SKM-1 treated with dmso at 0.1 percent for 144 hours (cell line): Measurements from ENCODE around the gene MROH7.

ENCODE experiments used
- DNase-seq: peaks from one replicate; lab custom pipeline; 2025; ENCODE audit not compliant: unreplicated experiment; lab: John Stamatoyannopoulos, UW

Gene MROH7

DNA sequence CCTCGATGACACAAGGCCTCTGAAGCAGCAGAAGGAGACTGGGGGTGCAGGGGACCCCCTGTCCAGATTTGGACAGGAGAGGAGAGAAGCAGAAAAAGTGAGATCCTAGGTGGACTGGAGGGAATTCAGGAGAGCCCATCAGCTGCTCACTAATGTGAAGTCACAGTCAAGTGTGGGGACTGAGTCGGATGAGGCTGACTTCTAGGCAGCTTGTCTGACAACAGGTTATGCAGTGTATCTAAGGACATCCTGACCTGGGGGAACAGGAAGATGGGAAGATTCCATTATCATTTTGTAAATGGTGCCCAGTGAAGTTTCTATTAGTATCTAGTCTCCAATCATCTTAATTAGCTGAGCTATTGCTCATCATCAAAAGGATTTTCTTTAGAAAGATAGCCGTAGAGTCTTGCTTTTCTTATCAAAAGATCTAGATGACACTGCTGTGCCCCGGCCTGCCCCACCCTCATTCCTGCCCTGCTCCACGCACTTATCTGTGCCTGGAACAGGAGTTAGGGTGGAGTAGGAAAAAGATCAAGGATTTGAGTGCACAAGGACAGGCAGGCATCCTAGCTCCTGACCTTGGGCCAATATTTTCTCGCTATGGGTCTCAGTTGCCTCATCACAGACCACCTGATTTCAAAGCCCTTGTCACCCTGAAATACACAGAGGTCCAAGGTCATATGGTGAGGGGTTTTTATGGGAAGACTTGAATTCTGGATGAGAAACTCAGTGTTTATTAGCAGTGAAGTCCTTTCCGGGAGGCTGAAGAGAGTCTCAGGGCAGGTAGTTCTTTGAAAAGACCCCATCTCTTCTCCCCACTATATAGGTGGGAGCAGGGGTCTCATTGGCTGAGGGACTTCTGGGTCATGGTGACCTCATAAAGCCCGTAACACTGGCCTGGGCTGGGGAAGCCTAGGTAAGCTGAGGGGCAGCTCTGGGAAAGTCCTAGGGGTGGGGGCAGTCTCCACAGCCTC is at the start of gene MROH7:
TSS of gene MROH7 (plus strand) at position 924 of the 974 bp plus-strand sequence. CDS start 11,141 bp downstream, outside the sequence.
- no peak for DNase-seq

DNA sequence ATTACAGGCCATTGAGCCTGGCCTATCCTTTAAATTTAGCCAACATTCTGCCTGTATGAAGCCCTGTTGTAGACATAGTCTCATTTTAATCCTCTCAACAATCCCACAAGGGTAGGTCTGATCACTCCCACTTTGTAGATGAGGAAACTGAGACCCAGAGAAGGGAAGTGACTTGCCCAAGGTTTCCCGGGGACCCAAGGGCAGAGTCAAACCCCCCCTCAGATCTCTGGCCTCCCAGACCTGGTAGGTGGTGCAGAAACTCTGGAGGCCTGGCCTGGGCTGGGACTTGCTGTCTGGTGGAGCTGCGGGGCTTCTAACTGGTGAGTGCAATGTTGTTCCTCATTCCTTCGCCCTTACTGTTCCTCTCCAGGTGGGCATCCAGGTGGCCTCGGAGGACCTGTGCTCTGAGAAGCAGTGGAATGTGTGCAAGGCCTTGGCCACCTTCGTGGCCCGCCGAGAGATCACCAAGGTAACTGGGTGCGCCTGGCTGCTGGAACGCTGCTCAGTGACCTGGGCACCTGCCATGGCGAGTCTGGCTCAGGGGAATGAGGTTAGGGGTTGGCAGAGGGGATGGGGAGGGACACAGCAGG is 47.9 kb upstream of the MROH7 start:
- no peak for DNase-seq

GRCh38 chr1:54594463-54594862 is 47.1 kb upstream of the MROH7 start:
- no peak for DNase-seq

DNA sequence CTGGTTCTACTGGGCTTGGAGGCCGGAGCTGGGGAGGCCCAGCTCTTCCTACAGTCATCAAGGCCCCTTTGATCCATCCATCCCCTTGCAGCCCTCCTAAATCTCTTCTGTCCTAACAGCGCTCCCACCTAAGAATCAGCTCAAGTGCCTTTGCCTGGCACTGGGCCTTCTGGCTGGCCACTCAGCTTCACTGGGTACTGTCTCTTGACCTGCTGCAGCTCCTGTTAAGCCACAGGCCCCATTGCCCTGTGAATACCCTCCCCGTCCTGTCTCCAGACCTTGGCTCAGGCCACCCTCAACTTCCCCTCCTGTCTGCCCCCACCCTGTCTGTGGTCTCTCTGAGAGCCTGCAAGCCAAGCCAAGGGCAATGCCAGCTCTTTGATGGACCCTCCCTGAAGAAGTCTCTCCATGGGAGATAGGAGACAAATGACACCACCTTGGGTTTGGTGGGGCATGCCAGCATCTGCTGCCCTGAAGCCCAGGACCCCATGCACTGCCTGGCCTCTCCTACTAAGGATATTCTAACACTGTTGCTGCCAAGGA is 45.6 kb upstream of the MROH7 start:
- no peak for DNase-seq

- DNase-seq, result no peak
These were observed 44.8 kb upstream of the MROH7 start for GRCh38 chr1:54596756-54597155.

GRCh38 chr1:54597455-54598030 is 44.0 kb upstream of the MROH7 start:
- no peak for DNase-seq

DNA sequence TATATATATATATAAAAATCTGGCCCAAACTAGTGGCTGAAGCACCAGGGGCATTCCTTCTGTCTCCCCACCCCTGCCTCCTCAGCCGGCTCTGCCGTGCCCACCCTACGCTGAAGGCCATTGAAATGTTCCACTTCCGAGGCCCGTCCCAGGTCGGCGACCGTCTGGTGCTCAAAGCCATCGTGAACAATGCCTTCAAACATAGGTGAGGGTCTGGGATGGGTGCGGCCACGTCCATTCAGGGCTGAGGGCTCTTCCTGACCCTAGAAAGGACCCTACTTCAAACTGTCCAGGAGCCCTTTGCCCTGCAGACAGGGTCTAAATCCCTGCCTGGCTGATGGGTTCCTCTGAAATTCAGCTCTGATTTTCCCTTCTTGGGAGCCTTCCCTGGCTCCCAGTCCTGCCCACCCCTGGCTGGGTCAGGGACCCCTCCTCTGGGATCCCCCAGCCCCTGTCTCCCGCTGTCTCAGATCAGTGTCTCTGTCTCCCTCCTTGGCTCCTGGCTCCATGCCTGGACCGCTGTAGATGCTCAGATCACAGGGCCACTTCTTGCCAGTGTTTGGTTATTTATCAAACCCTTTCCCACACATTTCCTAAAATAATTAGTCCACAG is 42.3 kb upstream of the MROH7 start:
- no peak for DNase-seq

DNA sequence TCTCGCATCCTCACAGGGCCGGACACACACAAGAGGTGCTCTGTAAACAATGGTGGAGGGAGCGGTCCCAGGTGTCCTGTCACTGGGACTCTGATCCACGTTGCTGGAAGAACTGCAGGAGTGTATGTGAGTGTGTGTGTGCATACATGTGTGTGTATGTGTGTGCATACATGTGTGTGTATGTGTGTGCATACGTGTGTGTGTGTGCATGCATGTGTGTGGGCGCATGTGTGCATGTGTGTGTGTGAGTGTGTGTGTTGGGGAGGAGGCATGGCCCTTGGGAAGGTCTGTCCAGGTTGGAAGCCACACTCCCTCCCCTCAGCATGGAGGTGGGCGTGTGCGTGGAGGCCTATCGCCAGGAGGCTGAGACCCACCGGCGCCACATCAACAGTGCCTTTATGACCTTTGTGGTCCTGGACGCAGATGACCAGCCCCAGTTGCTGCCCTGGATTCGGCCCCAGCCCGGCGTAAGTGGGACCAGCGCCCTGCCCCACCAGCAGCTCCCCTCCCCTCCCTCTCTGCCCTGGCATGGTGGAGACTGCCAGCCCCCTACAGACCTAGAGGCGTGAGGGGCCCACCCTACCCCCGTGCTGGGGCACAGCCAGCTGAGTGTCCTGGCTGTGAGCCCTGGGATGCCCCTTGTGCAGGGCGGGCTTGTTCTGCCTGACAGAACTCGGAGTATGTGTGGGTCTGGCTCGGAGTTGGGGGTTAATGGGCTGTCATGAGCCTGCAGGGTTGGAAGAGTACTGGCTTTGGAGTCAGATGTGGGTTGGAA is 40.5 kb upstream of the MROH7 start:
- DNase-seq, result no peak

- no peak for DNase-seq
These were observed 39.9 kb upstream of the MROH7 start for GRCh38 chr1:54601730-54602129.

DNA sequence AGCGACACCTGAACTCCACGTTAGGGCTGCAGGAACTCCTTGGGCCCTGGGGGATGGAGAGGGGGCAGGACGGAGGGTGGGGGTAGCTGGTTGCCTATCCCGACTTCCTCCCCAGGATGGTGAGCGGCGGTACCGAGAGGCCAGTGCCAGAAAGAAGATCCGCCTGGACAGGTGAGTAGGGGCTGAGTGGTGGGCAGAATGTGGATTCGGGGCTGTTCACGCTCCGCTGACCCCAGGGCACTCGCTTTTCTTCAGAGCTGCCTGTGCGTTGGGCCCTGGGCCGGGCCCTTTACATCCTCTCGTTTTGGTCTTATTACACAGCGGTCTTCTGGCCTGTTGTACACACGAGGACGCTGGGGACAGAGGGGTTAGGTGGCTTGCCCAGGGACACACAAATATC is 39.0 kb upstream of the MROH7 start:
- DNase-seq, result no peak

DNA sequence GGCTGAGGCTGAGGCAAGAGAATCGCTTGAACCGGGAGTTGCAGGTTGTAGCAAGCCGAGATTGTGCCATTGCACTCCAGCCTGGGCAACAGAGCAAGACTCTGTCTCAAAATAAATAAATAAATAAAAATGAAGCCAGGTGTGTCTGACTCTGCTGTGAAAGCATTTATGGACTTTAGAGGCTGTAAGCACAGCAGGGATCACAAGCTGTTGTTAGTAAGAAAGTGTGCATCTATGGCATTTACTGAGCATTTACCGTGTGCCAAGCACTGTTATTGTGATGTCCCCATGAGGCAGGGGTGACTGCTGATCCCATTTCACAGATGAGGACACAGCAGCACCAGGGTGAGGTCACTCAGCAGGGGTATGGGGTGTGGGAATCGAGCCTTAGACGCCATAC is 38.3 kb upstream of the MROH7 start:
- DNase-seq, result no peak

DNA sequence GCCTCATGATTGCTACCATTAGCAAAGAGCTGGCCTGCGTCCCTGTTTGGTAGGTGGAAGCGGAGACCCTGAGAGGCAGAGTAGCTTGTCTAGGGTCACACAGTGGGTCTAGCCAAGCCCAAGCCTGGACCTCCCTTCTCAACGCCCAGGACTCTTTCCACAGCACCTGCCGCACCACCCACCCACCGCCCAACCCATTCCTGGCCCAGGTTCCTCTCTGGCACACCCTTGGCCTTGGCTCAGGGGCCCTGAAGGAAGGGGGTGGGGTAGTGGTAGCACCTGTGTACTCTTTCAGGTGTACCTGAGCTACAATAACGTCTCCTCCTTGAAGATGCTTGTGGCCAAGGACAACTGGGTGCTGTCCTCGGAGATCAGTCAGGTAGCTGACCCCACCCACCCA is 37.5 kb upstream of the MROH7 start:
- no peak for DNase-seq

- no peak for DNase-seq
These were observed 36.8 kb upstream of the MROH7 start for GRCh38 chr1:54604572-54605370.

DNA sequence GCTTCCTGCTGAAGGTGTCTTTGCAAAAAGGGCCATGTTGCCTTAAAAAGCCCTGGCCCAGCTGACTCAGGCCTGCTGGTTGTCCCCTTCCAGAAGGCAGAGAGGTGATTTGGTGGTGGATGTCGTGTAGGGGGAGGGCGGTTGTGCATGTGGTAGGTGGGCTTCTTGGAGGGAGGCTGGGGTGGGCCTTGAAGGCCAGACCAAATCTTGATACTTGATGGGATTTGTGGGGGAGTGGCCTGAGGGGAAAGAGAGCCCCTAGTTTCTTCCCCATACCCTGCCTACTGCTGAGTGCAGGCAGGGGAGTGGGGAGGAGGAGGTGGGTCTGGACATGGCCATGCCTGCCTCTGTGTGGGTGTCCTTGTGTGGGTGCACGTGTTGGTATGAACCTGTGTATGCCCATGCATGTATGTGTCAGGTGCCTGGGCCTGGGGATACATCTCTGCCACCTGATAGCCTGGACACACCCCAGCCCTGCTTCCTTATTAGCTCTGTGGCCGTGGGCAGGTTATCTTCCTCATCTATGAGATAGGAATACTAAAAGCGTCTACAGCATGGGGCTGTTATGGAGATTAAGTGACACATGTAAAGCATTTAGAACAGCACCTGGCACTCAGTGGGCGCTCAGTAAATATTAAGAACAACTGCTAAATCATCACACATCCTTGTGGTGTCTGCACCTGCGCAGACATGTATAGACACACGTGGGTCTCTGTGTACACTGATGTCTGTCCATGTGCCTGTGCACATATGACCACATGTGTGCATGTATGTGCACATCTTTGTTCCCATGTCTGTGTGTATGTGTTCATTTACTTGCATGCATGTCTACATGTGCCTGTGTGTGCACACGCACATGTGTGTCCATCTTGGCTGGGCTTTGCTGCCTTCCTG is 35.2 kb upstream of the MROH7 start:
- DNase-seq, result no peak

DNA sequence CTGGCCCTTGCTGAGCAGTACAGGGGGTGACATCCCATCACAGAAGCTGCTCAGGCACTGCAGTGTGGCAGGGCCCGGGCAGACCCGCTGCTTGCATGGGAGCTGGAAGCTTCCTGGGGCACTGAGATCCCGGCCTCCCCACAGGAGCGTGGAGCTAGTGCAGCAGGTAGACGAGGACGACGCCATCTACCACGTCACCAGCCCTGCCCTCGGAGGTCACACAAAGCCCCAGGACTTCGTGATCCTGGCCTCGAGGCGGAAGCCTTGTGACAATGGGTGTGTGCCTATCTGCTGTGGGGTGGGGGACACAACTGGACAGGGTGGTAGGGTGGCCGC is 34.6 kb upstream of the MROH7 start:
- no peak for DNase-seq

DNA sequence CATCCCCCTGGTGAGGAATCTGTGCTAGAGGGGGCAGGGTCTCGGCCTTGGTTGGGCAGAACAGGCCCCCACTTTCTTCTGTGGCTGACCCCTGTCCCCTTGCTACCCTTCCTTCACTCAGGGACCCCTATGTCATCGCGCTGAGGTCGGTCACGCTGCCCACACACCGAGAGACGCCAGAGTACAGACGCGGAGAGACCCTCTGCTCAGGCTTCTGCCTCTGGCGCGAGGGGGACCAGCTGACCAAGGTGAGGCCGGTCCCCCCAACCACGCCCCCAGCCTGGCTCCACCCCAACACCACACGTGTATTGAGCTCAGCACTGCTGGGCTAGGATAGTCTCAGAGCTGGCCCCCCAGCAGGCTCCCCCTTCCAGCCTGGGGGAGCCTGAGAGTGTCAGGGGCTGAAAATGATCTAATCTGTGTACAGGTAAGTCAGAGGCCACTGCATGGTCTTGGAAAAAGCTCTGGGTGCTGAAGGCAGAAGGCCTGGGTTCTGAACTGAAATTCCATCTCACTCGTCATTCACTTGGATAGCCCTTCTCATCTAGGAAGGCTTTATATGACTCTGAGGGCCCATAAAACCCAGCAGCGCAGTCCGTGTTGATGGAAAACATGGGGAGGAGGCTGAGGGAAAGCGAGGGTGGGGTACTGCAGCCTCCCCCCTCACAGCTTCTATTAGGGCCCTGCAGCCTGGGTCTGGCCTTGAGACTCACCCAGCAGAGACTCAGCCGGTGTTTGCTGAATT is 33.6 kb upstream of the MROH7 start:
- no peak for DNase-seq

GRCh38 chr1:54608566-54609230 is 32.9 kb upstream of the MROH7 start:
- no peak for DNase-seq
